ENCODE results near the gene BMP6. TPM values are rescaled to one million over a fixed set of nuclear protein-coding genes. Genes with fewer than 3 reads are reported as not detected.

Gene BMP6
- total RNA-seq, 1 experiment from 2014 or later = 0.28 TPM

GRCh38 chr6:7737106-7737505, 11.2 kb downstream of the BMP6 start:
- Histone ChIP-seq H2AK5ac (ENCODE audit: insufficient read length, low read length) (no peak overlapping the region), H3K23me2 (ENCODE audit: insufficient read length, low read depth, low read length, poor library complexity, severe bottlenecking) (no peaks in the 10 kb centered on the region), H3K79me2 (ENCODE audit: insufficient read depth, low read length) (no peaks in the 10 kb centered on the region), H2BK20ac (ENCODE audit: low read depth, low read length, poor library complexity, severe bottlenecking) (no peak overlapping the region), H3K4me1 (ENCODE audit: insufficient read depth, low read length) (no peaks in the 10 kb centered on the region), H4K20me1 (ENCODE audit: control insufficient read depth, insufficient read depth, insufficient read length) (no peaks in the 10 kb centered on the region), H3K23ac (ENCODE audit: insufficient read length, low read depth, low read length) (no peak overlapping the region), H3K56ac (ENCODE audit: insufficient read length, low read depth, low read length) (no peak overlapping the region), H3T11ph (ENCODE audit: low read length) (no peak overlapping the region), H4K8ac (replicated peaks; ENCODE audit: insufficient read length, low read depth, low read length) (no peak overlapping the region), H3K27me3 (ENCODE audit: insufficient read depth, low read length) (no peaks in the 10 kb centered on the region), H2AFZ (ENCODE audit: low read length) (no peak overlapping the region), H2BK120ac (ENCODE audit: low read depth, low read length, poor library complexity, severe bottlenecking) (no peak overlapping the region), H3K9ac (ENCODE audit: extremely low read depth, insufficient read length, low read length) (no peak overlapping the region), H3K18ac (ENCODE audit: insufficient read length, low read depth, low read length) (no peak overlapping the region), H3K79me1 (ENCODE audit: insufficient read depth, low read depth, low read length, poor library complexity, severe bottlenecking) (no peaks in the 10 kb centered on the region), H4K5ac (ENCODE audit: insufficient read length, low read depth, low read length) (no peak overlapping the region), H2BK15ac (ENCODE audit: low read depth, low read length) (no peak overlapping the region), H4K91ac (ENCODE audit: insufficient read length, low read depth, low read length) (no peak overlapping the region), H2BK12ac (ENCODE audit: insufficient read length, low read depth, low read length) (no peak overlapping the region), H3K4me2 (ENCODE audit: insufficient read depth, insufficient read length, low read length) (no peak overlapping the region), H3K27ac (ENCODE audit: insufficient read length, low read depth, low read length) (no peak overlapping the region), H3K9me3 (ENCODE audit: control insufficient read depth, low read depth, low read length) (no peaks in the 10 kb centered on the region), H2BK5ac (ENCODE audit: insufficient read length, low read length) (no peak overlapping the region), H3K4ac (ENCODE audit: low read depth, low read length) (no peak overlapping the region), H3K14ac (ENCODE audit: insufficient read depth, low read length) (no peak overlapping the region)
- DNase-seq = no peak
- no peaks in the 10 kb centered on the region for H3K36me3 Mint-ChIP-seq (ENCODE audit: insufficient read depth in 1 of 3, low read depth in 3 of 3)
- H3K27me3 Mint-ChIP-seq (ENCODE audit: low read depth) = peaks cover 17% of the 10 kb centered on the region
- H3K4me3 Mint-ChIP-seq = no peak overlapping the region
- H3K9me3 Mint-ChIP-seq = no peaks in the 10 kb centered on the region
- H3K4me1 Mint-ChIP-seq = peaks cover 12 to 15% of the 10 kb centered on the region in 2 experiments
- TF ChIP-seq, protein P1, sequence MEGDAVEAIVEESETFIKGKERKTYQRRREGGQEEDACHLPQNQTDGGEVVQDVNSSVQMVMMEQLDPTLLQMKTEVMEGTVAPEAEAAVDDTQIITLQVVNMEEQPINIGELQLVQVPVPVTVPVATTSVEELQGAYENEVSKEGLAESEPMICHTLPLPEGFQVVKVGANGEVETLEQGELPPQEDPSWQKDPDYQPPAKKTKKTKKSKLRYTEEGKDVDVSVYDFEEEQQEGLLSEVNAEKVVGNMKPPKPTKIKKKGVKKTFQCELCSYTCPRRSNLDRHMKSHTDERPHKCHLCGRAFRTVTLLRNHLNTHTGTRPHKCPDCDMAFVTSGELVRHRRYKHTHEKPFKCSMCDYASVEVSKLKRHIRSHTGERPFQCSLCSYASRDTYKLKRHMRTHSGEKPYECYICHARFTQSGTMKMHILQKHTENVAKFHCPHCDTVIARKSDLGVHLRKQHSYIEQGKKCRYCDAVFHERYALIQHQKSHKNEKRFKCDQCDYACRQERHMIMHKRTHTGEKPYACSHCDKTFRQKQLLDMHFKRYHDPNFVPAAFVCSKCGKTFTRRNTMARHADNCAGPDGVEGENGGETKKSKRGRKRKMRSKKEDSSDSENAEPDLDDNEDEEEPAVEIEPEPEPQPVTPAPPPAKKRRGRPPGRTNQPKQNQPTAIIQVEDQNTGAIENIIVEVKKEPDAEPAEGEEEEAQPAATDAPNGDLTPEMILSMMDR (conservative IDR thresholded peaks at IDR 0.05) = no peak
- H3K27ac Mint-ChIP-seq = no peak overlapping the region
- WGBS (ENCODE audit: extremely low coverage, insufficient read length, low lambda C conversion rate) = no CpG with 5 or more reads among the region's 3 CpGs
